Mesodermal cell (in vitro differentiated cells): ENCODE results near the gene KAT7.

Experiments
- H3K27ac ChIP-seq: 2 replicates; pipeline ENCODE4 v1.7.0; 2013; ENCODE audit warnings: mild to moderate bottlenecking, low read depth, low read length, moderate library complexity; ENCODE audit not compliant: severe bottlenecking
- H3K36me3 ChIP-seq: 2 replicates; pipeline ENCODE4 v1.7.1; 2013; ENCODE audit warnings: mild to moderate bottlenecking, low read length, moderate library complexity; ENCODE audit not compliant: control insufficient read depth, insufficient read depth
- H3K4me1 ChIP-seq: one replicate; pipeline ENCODE4 v1.7.1; 2013; ENCODE audit warnings: mild to moderate bottlenecking, low read length; ENCODE audit not compliant: insufficient read depth, control insufficient read depth, poor library complexity, severe bottlenecking
- H3K4me3 ChIP-seq: 2 replicates; pipeline ENCODE4 v1.7.0; 2013; ENCODE audit warnings: low read length, control low read depth, mild to moderate bottlenecking; ENCODE audit not compliant: insufficient read depth, poor library complexity, severe bottlenecking; ENCODE audit errors: extremely low read depth
- H3K9me3 ChIP-seq: 2 replicates; pipeline ENCODE4 v1.7.1; 2013; ENCODE audit warnings: mild to moderate bottlenecking, low read length, moderate library complexity; ENCODE audit not compliant: control insufficient read depth
- WGBS, 2 experiments: methylation state at CpG; one replicate each; pipeline ENCODE4 v1.1.5; 2013; ENCODE audit warnings: missing lambda C conversion rate in 2 of 2; ENCODE audit not compliant: insufficient coverage in 2 of 2; 5-methylcytosine and 5-hydroxymethylcytosine counted together

Gene KAT7

DNA sequence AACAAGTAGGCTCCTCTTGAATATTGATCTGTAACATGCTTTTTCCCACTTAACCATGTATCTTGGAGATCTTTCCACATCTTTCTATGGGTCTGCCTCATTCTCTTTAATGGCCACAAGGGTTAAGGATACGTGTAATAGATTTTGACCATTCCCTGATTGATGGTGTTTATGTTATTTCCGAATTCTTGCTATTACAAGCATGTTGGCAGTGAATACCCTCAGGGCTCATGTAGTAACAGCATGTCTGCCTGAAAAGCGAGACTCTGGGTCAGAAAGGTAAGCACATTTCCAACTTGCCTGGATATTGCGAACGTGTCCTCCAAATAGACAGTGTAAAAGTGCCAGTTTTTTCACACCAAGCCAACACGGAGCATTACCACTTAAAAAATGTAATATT, 54.4 kb downstream of the KAT7 start:
- peaks cover 3% of the 10 kb centered on the region for H3K4me1 ChIP-seq
- WGBS, 2 experiments: 88 to 96% methylated on average over 3 to 5 of the region's 6 CpGs
- H3K36me3 ChIP-seq: peaks cover under 1% of the 10 kb centered on the region
- no peak overlapping the region for H3K27ac ChIP-seq
- H3K4me3 ChIP-seq: no peak overlapping the region
- no peaks in the 10 kb centered on the region for H3K9me3 ChIP-seq

DNA sequence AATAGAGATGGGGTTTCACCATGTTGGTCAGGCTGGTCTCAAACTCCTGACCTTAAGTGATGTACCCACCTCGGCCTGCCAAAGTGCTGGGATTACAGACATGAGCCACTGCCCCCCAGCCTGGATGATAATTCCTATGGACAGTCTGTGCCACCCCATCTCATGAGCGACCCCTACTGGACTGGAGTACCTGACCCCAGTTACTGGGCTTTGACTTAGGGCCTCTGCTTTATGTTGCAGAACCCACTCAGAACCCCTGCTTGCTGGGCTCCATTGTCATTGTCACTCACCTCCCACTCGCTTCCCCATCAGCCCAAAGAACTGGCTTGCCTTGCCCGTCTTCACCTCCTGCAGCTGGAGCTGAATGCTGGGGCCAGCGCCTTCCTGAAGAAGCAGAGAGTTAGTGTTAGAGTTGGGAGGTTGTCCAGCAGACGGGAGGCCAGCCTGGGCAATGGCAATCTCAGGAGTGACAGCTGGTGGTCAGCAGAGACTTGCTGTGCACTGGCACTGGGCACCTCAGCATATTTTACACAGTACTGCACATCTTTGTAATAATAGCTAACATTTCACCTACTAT, 55.4 kb downstream of the KAT7 start:
- no peaks in the 10 kb centered on the region for H3K9me3 ChIP-seq
- no peak overlapping the region for H3K4me3 ChIP-seq
- H3K36me3 ChIP-seq: no peaks in the 10 kb centered on the region
- peaks cover 3% of the 10 kb centered on the region for H3K4me1 ChIP-seq
- no peak overlapping the region for H3K27ac ChIP-seq
- 67 to 74% methylated on average over 4 to 6 of the region's 6 CpGs for WGBS, 2 experiments

DNA sequence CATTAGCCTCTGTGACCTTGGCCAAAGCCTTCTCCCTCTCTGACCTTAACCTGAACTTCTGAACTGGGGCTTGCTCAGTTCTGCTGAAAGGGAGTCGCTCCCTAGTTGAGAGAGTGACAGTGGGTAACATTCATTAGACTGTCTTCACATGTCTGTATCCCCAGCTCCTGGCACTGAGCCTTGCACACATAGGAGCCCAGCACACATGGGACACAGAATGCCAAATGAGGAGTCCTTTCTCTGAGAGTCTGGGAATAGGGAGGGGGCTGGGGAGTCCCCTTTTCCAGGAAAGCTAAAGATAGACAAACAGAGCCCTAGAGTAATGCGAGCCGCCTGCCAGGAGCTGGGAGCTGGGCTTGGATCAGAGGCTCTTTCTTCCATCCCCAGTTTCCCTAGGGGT, 56.8 kb downstream of the KAT7 start:
- Histone ChIP-seq H3K4me1 (peaks cover 3% of the 10 kb centered on the region), H3K9me3 (no peaks in the 10 kb centered on the region), H3K27ac (no peak overlapping the region), H3K36me3 (no peaks in the 10 kb centered on the region), H3K4me3 (no peak overlapping the region)
- 85% methylated on average over 2 of the region's 3 CpGs; no CpG with 5 or more reads in 1 of the 2 experiments for WGBS, 2 experiments

DNA sequence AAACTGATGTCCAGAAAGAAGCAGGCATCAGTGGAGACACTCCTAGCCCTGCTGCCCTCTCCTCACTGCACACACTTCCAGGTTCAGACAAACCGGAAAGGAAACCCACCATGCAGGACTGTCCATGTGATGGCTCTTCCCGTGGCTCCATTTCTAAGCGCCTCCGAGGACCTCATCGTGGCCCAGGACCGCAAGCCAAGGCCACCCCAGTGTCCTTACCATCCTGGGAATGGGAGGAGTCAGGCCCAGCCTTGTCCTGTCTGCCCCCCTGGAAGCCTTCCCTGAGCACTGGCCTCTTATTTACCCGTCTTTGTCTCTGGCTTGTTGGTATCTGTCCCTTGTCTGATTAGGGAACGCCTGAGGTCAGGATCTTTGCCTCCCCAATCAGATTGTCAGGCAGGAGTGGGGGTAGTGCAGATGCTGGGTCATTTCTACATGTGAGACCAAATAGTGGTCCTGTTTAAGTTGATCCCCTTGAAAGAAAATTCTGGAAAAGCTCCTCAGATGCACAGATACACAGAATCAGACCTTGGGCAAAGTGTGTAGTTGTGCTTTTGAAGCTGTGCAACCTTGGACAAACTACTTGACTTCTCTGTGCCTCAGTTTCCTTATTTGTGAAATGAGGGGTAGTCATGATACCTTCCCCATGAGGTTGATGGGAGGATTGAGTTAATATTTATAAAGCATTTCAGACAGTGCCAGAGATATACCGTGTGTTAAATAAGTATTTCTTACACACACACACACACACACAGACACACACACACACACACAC, 58.6 kb downstream of the KAT7 start:
- H3K4me1 ChIP-seq: peaks cover 3% of the 10 kb centered on the region
- no peaks in the 10 kb centered on the region for H3K9me3 ChIP-seq
- no peak overlapping the region for H3K27ac ChIP-seq
- H3K4me3 ChIP-seq: no peak overlapping the region
- 86 to 91% methylated on average over 5 to 8 of the region's 9 CpGs for WGBS, 2 experiments
- no peaks in the 10 kb centered on the region for H3K36me3 ChIP-seq

DNA sequence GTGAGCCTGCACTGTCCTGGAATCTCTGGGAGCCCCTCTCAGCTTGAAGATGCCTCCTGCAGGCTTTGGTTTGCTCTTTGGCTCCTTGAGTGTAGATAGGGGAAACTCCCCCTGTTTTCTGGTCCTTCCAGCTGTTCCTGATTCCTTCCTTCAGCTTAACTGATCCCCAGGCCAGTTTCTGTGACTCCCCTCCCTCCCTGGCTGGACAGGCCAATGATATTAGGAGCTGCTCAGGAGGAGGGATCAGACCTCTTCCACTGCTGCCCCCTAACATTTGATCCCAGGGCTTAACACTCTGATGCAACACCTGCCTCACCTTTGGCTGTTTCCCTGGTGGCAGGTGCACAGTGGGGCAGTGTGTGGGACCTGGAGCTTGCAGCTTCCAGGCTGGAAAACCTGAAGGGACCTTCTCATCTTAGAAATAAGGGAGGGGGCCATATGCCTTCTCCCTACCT, 59.6 kb downstream of the KAT7 start, which contains the start of gene TAC4:
Gene TAC4, minus strand, starts transcription at position 51 of the 455 bp plus-strand sequence. CDS start 52 bp downstream, outside the sequence.
- Histone ChIP-seq H3K4me3 (no peak within 1 kb of the TSS), H3K27ac (no peak within 1 kb of the TSS), H3K36me3 (no peaks in the 10 kb centered on the region), H3K9me3 (no peaks in the 10 kb centered on the region), H3K4me1 (peaks cover 3% of the 10 kb centered on the region)

DNA sequence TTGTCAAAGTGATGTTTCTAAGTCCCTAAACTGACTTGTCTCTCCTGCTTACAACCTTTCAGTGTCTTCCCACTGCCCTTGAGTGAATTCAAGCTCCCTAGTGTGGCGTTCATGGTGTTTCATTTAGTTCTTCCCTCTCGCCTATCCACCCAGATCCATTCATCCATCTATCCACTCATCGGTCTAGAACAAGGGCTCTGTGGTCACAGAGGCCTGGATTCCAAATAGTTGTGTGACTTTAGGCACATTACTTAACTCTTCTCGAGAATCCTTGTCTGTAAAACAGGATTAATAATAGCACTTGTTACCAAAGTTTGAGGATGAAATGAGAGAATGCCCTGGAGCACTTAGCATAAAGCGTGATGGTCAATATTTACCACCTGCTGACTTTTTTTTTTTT, 60.3 kb downstream of the KAT7 start:
- 80 to 85% methylated on average over 2 to 4 of the region's 5 CpGs for WGBS, 2 experiments
- H3K27ac ChIP-seq: no peak overlapping the region
- H3K9me3 ChIP-seq: no peaks in the 10 kb centered on the region
- H3K4me1 ChIP-seq: peaks cover 3% of the 10 kb centered on the region
- no peaks in the 10 kb centered on the region for H3K36me3 ChIP-seq
- H3K4me3 ChIP-seq: no peak overlapping the region

DNA sequence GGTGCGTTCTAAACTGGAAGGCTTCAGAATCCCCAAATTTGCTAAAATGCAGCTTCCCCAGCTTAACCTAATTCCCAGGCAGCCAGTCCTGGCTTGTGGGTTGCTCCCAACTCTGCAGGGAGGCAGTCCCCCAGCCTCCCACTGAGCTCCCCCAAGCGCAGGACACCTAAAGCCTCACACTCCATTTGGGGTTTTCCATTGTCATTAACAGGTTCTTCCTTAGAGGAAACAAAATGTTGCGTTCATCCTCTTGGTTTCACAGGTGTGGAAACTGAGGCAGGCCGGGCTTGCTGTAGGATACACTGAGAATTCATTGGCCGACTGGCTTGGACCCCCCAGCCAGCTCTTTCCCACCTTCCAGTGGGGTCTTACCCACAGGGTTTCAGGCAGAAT, 61.7 kb downstream of the KAT7 start:
- H3K36me3 ChIP-seq: no peaks in the 10 kb centered on the region
- no peak overlapping the region for H3K27ac ChIP-seq
- no peak overlapping the region for H3K4me3 ChIP-seq
- no peaks in the 10 kb centered on the region for H3K9me3 ChIP-seq
- WGBS, 2 experiments: 96% methylated on average over 4 of the region's 5 CpGs
- H3K4me1 ChIP-seq: peaks cover 3% of the 10 kb centered on the region

DNA sequence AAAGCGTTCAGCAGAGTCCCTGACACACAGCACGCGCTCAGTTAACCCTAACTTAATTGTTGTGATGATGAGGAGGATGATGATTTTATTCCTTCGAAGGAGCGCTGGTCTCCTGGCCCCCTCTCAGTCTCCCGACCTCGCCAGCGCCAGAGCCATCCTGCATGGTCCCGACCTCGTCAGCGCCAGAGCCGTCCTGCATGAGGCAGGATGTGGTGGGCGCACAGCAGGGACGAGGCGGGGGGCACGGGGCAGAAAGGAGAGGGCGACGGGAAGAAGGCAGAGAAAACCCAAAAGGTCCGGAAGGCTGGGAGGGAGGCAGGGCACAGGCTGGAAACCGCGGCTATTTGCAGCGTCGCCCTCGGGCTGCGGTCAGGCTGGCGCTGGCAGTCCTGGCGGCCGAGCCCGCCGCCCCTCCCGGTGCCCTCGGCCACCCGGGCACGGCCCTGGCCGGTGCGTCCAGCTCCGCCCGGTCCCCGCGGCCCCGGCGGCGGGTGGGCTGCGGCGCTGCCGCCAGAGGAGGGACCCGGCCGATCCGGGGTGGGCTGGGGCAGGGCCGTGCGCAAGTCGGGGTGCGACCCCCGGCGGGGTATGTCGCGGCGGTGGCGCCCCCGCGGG, 62.4 kb downstream of the KAT7 start:
- H3K4me1 ChIP-seq: peaks cover 3% of the 10 kb centered on the region
- H3K4me3 ChIP-seq: peak overlapping the region; percentile 36
- H3K36me3 ChIP-seq: no peaks in the 10 kb centered on the region
- H3K27ac ChIP-seq: no peak overlapping the region
- WGBS, 2 experiments: 2 to 5% methylated on average over 30 to 55 of the region's 61 CpGs
- H3K9me3 ChIP-seq: no peaks in the 10 kb centered on the region

DNA sequence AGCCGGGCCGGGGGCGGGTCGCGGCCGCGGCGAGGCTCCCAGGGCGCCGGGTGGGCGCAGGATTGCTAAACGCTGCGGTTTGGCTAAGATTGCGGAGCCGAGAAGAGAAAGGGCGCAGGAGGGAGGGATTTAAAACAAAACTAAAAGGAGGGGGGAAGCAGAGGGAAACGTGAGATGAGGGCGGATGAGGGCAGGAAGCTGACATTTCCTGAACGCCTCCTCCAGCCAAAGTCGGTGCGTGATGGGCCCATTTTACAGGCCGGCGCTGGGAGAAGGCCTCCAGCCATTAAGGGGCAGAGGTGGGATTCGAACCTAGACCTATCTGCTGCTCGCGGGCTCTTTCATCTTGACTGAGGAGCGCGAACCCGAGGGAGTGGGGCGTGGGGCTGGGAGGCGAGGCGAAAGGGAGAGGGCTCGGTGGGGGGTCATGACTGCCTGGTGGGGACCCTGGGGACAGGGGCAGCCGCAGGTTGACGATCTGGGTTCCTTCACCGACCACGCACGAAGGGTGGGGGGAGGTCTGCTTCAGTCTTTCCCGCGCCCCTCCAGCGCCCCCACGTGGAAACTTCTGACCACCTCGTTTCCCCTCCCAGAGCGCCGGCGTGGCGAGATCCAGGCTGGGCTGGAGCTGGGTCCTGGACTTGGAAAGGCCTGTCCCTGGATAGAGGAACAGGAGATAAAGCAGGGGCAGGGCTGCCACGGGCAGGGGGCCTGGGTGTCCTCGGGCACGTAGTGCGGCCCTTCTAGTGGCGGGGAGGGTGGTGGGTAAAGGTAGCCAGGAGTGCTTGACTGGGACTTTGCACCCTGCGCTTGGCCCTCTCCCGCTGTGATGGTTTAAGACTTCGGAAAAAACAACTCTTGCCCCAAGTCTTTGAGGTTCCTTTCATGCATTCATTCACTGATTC, 63.2 kb downstream of the KAT7 start:
- peak overlapping the region; percentile 36 for H3K4me3 ChIP-seq
- no peak overlapping the region for H3K27ac ChIP-seq
- H3K9me3 ChIP-seq: no peaks in the 10 kb centered on the region
- H3K4me1 ChIP-seq: no peaks in the 10 kb centered on the region
- WGBS, 2 experiments: 9 to 14% methylated on average over 32 to 52 of the region's 55 CpGs
- H3K36me3 ChIP-seq: no peaks in the 10 kb centered on the region

DNA sequence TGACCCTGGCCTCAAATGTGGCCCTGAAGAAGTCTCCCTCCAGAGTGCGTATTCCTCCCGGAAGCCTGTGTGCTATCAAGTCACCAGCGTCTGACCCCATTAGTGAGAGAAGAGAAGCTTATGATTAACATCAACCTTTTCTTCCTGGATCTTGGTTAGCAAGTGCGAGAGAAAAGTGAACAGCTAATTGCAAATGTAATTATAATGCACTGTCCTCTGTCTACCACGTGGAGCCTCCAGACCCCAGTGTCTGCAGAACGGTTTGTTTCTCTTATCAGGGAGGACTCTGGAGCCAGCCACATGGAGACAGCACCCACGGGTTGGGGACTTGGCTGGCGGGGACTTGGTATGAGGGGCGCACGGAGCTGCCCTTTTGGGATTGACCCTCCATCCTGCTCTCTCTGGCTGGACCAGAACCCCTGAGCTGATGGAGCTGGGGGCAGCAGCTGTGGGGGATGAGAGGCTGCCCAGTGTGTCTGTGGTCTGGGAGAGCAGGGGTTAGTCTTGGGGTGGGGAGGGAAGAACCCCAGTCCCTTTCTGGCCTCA, 65.1 kb downstream of the KAT7 start:
- H3K4me1 ChIP-seq: no peaks in the 10 kb centered on the region
- no peaks in the 10 kb centered on the region for H3K9me3 ChIP-seq
- H3K27ac ChIP-seq: no peak overlapping the region
- H3K36me3 ChIP-seq: no peaks in the 10 kb centered on the region
- 78 to 80% methylated on average over 6 to 9 of the region's 10 CpGs for WGBS, 2 experiments
- no peak overlapping the region for H3K4me3 ChIP-seq
